HTR-8/SVneo (cell line): ENCODE measurements around the gene MAP2K5.

Experiments
- DNase-seq: peaks from one replicate; pipeline ENCODE4 v3.0.0; 2011; ENCODE audit warnings: low spot score, mixed read lengths; ENCODE audit not compliant: insufficient read length
- FAIRE-seq: peaks from 2 replicates; lab custom pipeline; 2011; peaks lifted over from hg19 to GRCh38; lab: Jason Lieb, UNC

MAP2K5 gene

DNA sequence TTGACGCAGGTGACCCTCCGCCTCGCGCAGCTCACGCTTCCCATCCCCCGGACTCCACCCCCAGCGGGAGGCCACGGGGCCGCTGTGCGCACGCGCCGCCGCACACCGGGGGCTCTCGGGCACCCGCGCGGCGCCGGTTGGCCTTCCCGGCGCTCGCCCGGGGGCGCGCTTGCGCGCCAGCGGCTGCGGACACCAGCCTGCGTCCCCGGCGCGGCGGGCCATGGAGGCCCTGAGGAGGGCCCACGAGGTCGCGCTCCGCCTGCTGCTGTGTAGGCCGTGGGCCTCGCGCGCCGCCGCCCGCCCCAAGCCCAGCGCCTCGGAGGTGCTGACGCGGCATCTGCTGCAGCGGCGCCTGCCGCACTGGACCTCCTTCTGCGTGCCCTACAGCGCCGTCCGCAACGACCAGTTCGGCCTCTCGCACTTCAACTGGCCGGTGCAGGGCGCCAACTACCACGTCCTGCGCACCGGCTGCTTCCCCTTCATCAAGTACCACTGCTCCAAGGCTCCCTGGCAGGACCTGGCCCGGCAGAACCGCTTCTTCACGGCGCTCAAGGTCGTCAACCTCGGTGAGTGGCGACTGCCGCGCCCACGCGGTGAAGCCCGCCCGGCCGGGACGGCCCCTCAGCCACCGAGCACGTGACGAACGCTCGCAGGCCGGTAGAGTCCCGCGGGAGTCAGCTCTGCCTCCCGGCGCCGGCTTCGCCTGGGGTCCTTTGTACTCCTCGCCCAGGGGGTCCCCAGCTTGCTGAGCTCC lies 21.3 kb upstream of the MAP2K5 start, which contains the start of gene C15orf61:
Gene C15orf61, plus strand, starts transcription at position 103 of the 754 bp plus-strand sequence. Its CDS starts 118 bp downstream, at position 221.
- FAIRE-seq (peak; percentile 86), DNase-seq (peak; percentile 97)

DNA sequence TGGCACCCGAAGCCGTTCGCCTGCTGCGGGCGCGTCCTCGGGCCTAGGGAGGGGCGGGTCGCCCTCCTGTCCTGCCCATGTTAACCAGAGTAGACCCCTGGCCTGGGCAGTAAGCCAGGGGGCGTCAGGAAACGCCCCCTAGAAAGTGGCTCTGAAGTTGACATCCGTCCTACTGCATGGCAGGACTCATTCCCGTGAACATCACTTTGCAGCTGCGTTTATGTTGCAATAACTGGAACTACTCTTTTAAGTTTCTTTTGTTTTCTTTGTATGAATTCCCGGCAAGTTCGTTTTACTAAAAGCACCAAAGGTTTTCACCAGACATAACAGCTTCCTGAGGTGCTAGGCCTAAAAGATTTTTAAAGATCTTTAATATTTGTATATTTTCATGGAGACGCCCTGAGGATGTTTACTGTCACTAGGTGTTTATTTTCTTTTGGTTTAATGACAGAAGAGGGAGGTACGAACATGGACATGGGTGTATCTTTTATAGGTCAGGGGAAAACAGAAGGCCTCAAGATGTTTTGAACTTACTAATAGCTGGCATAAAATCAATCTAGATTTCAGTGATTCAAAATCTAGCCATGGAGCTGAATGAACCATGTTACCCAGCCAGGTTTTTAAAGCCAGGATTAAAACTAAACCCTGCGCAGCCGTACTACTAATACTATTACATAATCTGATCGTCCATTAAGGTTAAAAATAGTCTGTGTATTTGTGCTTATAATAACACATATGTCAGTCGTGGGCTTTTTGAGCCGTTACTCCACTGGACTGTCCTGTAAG lies 20.5 kb upstream of the MAP2K5 start:
- no peak for DNase-seq
- FAIRE-seq, result peak; percentile 38

DNA sequence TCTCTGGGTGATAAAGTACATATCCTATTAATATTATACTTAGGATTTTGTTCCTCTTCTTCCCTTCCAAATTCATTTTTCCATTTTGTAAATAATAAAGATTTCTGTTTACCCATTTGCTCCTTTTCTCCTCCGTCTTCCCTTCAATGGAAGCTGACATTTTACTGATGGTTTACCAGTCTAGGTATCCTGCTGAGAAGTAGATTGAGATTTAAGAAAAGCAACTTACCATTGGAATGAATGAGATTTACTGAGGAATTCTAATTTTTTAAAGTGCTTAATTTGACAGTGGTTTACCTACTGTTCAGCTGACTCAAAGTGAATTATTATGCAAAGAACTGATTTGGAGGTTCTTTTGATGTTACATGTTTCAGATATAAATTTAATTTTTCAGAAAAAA lies 19.2 kb upstream of the MAP2K5 start:
- no peak for DNase-seq
- FAIRE-seq, result no peak

DNA sequence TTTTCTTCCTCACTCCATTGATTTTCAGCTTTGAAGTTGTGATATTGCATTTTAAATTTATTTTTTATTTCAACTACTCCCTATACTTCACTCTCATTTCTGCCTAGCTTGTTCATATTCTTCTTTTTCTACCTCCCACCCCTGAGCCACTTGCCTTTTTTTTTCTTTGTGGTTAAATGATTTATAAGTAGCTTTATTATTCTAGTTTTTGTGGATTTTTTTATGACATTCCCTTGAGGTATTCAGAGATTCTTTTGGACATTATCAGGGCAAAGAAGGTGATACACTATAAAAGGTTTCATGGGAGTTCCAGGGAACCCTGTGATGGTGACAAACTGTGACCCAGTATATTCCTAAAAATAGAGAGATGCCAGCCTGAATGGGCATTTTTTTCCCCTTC lies 18.3 kb upstream of the MAP2K5 start:
- no peak for DNase-seq
- no peak for FAIRE-seq

DNA sequence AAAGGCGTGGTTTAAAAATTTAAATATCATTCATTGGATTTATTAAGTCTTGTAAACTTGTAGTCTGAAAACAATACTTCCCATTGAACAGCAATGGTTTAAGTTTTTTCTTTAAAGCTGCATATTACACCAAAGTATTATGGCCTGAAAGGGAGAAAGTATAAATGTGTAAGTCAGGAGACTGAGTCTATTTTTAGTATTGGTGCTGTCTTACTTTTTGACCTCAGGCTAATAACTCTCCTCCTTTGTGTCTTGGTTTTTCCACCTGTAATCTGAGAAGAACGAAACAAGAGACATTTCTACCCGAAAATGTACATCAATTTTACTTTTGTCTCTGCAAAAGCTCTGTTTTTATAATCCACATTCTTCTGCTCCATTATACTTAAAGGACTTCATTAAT lies 14.0 kb upstream of the MAP2K5 start:
- DNase-seq (no peak), FAIRE-seq (no peak)

DNA sequence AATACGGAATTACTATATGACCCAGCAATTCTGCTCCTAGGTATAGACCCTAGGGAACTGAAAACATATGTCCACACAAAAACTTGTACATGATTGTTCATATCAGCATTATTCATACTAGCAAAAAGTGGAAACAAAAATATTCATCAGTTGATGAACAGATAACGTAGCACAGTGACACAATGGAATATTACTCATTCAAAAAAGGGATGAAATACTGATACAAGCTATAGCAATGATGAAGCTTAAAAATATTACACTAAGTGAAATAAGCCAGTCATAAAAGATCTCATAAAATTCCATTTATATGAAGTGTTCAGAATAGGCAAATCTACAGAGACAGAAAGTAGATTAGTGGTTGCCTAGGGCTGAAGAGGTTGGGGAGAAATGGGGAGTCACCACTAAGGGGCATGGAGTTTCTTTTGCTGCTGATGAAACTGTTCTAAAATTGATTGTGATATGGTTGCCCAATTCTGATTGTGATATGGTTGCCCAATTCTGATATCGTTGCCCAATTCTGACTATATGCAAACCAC lies 11.1 kb upstream of the MAP2K5 start:
- FAIRE-seq, result peak; percentile 31
- DNase-seq, result no peak

DNA sequence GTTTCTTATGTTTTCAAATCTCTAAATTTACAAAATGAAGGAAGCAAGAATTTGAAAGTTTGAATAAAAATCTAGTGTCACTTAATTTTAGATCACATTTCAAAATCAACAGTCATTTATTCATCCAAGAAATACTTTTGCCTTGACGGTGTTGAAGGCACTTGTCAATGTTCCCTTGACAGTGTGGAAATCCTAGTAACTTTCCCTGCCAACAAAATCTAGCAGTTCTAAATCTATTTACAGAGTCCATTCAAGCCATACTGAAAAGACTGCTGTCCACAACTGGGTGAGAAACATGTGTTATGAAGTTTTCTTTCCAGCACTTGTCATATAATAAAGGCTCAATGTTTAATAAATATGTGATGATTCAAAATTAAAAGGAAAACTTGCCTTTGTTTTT lies 8.6 kb upstream of the MAP2K5 start:
- no peak for FAIRE-seq

DNA sequence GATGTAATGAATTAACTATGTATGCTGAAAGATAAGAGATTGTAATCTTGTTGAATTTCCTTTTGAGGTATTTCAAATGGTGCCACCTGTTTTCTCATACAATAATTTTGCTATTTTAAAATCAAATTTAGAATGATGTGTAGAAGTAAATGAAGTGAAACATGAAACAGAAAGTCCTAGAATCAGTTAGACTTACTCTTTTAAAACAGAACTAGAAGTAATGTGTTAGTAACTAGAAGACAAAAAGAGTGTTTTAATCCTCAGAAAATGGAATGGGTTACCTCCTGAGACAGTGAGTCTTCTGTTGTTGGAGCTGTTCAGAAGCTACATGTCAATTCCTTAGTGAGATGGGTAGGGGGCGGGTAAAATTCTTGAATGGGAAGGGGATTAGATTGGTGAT lies 8.1 kb upstream of the MAP2K5 start:
- FAIRE-seq (no peak), DNase-seq (no peak)

More for the DNA sequence above, 8.6 kb upstream of the MAP2K5 start:
- DNase-seq, result no peak

DNA sequence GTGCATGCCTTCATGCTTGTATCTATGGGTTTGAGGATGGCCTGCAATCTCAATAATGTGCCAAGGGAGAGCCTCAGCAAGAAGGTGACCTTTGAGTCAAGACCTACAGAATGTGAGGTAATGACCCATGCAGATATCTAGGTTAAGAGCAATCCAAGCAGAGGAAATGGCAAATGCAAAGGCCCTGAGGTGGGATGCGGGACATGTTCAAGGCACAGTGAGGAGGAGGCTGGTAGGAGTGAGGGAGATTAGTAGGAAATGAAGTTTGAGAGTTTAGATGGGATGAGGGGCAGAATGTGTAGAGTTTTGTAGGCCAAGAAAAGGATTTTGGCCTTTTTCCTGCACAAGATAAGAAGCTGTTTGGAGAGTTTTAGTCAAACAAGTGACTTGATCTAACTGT lies 4.7 kb upstream of the MAP2K5 start:
- FAIRE-seq (no peak), DNase-seq (no peak)

DNA sequence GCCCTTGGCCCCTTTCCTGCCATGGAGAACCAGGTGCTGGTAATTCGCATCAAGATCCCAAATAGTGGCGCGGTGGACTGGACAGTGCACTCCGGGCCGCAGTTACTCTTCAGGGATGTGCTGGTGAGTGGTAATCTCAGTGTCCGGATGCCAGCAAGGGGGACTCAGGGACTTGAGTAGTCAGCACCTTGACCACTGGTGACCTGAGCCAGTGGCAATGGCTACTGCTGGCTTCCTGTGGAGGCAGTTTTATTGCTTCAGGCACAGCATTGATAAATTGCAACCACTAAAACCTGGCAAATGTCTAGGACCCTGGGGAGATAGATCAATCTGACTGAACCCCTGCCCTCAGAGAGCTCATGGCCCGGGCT lies 830 bp downstream of the MAP2K5 start:
- DNase-seq, result peak; percentile 30
- FAIRE-seq, result no peak

DNA sequence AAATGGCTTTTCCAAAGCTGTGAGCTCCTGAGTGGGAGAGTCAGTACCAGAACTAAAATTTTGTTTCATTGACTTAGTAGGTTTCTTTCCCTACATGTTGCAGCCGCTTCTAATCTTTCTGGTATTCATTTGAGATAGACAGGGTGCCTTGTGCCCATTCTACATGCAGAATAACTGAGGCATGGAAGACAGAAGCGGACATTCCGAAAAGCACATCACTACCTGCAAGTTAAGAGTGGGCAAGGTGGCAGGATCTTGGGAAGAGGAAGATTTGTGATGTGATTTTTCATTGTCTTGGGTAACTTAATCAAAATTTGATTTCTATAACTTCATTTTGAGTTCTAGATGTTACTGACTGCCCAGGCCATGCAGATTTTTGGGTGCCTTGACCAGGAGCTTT lies 2.0 kb downstream of the MAP2K5 start:
- DNase-seq, result no peak
- no peak for FAIRE-seq

DNA sequence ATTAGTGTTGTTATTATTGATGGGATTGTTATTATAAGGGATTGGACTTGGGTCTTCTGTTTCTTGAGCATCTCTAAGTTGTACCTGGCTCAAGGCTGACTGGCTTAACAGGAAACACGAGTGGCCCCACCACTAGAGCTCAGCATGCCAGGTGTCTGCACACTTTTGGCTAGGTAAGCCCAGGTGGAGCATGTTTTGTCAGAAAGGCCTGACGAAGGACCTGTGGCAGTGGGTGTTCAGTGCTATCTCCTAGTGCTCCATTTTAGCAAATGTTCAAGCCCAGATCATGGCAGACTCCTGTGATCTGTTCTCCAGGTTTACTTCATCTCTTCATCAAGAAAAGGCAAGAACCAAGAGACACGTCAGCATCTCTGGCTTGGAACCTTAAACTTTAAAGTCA lies 3.4 kb downstream of the MAP2K5 start:
- no peak for DNase-seq
- FAIRE-seq, result no peak

DNA sequence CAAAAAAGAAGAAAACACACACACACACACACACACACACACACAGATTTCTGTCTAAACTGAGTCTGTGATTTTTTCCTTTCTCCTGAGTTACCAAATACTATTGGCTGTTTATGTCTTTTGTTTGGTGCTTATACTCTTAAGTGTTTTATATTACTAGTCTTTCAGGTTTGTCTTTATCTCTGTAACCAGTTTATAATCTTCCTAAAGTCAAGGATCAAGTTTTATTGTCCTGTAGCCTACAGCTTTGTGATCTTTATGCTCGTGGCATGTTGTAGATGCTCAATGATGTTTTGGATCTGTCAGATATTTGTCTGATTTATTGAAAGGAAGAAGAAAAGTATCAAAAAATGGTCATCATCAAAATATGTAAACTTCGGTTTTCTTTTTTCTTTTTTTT lies 4.6 kb downstream of the MAP2K5 start:
- FAIRE-seq (no peak), DNase-seq (no peak)

DNA sequence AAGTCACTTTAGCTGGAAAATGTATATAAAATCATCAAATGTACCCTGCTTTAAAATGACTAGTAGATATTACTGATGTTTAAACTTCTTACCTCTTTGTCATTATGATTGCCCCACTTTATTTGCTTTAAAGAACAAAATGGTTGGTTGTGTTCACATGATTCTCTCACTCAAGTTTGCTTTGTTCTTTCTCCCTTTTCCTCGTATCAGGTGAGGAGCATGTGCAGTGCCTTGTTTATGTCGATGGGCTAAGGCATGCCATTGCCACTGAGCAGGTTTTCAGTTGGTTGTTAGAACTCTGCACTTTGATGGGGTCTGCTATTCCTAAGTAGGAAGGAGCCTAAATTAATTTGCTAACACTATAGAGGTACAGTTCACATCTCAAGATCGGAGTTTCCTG lies 5.3 kb downstream of the MAP2K5 start:
- FAIRE-seq, result no peak

DNA sequence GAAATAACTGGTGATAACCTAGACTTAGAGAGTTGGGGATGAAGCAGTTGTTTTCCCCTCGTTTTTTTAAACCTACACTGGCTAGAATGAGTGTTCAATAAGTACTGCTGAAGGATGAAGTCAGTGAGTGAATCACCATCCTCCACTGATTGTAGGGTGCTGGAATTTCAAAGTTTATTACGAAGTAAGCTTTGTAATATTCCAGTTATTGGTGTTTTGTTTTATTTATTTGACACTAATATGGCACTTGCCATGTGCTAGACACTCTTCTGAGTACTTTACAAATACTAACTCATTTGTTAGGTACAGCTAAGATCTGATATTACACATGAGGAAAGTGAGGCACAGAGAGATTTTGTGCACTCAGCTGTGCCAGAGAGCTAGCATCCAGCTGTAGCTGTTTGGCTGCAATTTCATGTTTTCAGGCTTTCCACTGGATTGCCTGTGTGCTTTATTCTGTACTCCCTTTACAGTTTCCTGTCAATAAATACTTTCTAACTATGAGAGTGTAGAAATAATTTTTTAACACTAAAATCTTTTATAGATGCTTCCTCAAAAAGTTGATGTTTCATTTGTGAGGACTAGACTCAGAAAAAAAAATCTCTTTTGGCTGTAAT lies 5.8 kb downstream of the MAP2K5 start:
- FAIRE-seq, result no peak
- no peak for DNase-seq

More for the DNA sequence above, 5.3 kb downstream of the MAP2K5 start:
- DNase-seq, result no peak

DNA sequence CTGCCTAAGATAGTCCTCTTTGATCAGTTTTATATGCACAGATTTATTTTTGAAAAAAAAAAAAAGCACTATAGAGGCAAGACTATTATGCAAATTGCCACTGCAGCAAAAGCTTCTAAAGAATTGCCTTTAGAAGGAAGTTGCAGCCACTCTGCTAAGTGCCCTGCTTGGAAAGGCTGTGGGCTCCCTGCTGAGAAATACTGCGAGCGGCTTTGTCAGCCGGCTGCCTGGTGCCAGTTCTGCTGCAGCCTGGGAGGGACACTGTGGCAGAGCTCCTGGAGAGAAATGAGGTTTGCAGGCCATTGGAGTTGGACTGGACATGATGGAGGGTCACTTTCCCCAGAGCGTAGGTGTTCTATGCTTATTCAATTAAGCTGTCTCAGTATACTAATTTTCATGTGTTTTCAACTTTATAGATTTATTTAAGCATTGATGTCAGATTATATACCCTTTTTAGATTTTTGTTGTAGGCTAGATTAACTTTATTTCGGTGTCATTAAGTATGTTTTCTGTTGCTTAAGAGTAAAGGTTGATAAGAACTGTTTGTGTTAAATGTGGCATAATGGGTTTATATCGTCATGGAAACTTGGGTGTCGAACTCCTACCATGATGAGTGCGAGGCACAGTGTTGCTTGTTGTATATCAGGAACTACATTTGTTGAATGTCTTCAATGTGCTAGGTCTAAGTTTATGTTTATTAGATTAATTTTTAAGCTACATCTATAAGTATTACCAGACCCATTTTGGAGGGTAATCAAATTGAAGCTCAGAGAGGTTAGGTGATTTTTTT lies 6.6 kb downstream of the MAP2K5 start:
- FAIRE-seq, result no peak
- no peak for DNase-seq

DNA sequence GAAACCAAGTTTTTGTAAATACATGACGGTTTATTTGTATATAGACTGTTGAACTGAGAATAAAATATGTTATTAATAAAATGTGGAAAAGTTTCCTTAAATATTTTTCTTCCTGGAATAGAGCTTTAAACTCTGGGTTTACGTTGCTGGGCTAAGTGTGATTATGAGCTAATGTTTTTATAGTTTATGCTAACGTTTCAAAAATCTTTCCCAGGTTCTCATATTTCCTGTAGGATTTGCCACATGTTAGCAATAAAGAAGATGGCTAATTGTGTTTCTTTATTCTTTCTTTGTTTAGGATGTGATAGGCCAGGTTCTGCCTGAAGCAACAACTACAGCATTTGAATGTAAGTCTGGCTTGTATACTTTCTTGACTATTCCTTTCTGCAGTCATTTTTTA lies 7.2 kb downstream of the MAP2K5 start:
- no peak for FAIRE-seq
- DNase-seq, result no peak

DNA sequence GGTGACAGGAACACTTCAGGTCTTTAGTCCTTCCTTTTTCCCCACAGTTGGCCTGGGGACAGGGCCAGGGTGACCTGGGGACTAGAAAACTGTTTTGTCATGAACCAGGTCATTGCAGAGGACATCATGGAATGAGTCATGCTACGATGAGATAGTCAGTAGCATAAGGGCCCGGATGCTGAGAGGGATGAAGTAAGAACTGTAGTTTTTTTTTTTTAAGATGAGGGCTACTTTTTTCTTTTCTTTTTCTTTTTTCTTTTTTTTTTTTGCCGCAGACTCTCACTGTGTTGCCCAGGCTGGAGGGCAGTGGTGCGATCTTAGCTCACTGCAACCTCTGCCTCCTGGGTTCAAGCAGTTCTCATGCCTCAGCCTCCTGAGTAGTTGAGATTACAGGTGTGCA lies 8.0 kb downstream of the MAP2K5 start:
- FAIRE-seq (no peak), DNase-seq (no peak)

DNA sequence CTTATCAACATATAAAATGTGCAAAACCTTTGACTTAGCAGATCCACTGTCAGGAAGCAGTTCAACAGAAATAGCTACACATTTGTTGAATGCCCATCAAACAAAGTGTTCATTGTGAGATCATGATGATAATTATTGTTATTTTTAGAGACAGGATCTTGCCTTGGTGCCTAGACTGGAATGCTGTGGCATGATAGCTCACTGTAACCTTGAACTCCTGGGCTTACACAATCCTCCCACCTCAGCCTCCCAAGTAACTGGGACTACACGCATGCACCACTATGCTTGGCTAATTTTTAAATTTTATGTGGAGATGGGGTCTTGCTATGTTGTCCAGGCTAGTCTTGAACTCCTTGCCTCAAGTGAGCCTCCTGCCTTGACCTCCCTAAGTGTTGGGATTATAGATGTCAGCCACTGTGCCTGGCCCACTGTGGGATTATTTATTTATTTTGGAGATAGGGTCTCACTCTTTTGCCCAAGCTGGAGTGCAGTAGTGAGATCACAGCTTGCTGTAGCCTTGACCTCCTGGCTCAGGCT lies 8.8 kb downstream of the MAP2K5 start:
- FAIRE-seq, result no peak
- DNase-seq, result no peak

DNA sequence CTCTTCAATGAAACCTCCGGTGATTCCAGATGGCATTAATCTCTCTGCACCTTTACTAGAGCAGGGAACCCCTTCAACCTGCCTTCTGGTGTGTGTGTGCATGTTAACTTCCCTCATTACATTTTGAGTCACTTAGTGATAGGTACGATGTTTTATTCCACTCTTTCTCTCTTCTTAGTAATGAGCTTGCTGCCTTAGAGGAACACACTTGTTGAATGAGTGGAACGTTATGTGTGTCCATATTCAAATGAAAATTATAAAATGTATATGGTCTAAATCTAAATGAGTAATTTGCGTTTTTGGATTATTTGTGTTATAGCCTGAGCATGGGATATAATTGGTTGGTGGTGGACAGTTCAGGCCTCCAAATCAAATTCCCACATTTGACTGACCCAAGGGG lies 12.1 kb downstream of the MAP2K5 start:
- no peak for DNase-seq
- FAIRE-seq, result no peak
